NB4 (cell line): Measurements from ENCODE around the gene HIGD1B.

Experiments
- DNase-seq: peaks from one replicate; pipeline ENCODE4 v3.0.0; 2010; ENCODE audit warnings: low read depth
- H3K4me3 ChIP-seq: one replicate; pipeline ENCODE4 v1.5.1; 2011; ENCODE audit warnings: mild to moderate bottlenecking, low read depth, low read length, moderate library complexity
- MYC ChIP-seq: IDR thresholded peaks from 2 replicates; pipeline ENCODE4 v1.6.1; 2011; ENCODE audit warnings: low read depth, low read length
- POLR2A ChIP-seq: IDR thresholded peaks from 2 replicates; pipeline ENCODE4 v1.6.1; 2011; ENCODE audit warnings: mild to moderate bottlenecking; ENCODE audit not compliant: insufficient read length; ENCODE audit errors: extremely low read depth
- TF ChIP-seq, protein P1 (sequence below): IDR thresholded peaks from one replicate; pipeline ENCODE4 v1.5.1; 2012; ENCODE audit warnings: low read depth, low read length
- TF ChIP-seq, protein P2 (sequence below): IDR thresholded peaks from 2 replicates; pipeline ENCODE4 v1.6.1; 2011; ENCODE audit warnings: low read depth, low read length

HIGD1B gene

DNA sequence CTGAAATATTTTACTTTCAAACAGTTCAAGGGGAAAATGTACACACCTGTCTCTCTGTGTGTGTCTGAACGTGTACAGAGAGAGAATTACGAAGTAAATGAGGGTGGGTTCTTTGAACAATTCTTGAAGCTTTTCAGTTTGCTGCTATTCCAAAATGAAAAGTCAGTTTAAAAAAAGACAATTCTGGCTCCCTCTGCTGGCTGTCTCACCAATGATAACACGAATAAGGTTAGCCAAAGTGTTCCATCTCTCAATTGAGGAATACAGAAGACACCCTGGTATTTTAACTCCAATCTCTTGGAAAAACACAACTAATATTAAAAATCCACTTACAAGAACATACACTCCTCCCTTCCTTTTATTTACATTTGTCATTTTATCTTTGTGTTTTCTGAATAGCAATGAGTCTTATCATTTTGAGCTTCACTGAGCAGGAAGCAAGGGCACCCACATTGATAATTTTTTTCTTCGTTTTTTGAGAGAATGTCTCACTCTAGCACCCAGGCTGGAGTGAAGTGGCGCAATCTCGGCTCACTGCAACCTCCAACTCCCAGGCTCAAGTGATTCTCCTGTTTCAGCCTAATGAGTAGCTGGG is 31.0 kb downstream of the HIGD1B start:
- no peak for TF ChIP-seq POLR2A
- TF ChIP-seq, protein P1, sequence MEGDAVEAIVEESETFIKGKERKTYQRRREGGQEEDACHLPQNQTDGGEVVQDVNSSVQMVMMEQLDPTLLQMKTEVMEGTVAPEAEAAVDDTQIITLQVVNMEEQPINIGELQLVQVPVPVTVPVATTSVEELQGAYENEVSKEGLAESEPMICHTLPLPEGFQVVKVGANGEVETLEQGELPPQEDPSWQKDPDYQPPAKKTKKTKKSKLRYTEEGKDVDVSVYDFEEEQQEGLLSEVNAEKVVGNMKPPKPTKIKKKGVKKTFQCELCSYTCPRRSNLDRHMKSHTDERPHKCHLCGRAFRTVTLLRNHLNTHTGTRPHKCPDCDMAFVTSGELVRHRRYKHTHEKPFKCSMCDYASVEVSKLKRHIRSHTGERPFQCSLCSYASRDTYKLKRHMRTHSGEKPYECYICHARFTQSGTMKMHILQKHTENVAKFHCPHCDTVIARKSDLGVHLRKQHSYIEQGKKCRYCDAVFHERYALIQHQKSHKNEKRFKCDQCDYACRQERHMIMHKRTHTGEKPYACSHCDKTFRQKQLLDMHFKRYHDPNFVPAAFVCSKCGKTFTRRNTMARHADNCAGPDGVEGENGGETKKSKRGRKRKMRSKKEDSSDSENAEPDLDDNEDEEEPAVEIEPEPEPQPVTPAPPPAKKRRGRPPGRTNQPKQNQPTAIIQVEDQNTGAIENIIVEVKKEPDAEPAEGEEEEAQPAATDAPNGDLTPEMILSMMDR: peak; percentile 51
- H3K4me3 ChIP-seq: no peak overlapping the region
- DNase-seq: peak; percentile 46

DNA sequence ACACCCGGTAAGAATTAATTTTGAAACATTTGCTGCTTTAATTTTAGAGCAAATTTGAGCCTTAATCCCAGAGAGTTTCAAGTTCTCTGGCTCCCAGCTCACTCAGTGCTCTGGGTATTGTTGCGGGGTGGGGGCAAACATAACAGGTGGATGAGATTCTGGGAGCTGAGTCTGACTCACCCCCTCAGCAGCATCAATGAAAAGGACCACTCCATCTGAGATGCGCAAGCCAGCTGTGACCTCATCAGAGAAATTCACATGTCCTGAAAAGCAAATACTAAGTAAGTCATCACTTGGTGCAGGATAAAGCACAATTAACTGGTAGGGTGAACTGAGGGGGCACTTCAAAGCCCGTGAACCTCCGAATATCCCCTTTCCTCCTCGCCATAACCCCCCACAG is 31.7 kb downstream of the HIGD1B start:
- DNase-seq: no peak
- no peak overlapping the region for H3K4me3 ChIP-seq
- TF ChIP-seq POLR2A (no peak), MYC (no peak)
- TF ChIP-seq, protein P2, sequence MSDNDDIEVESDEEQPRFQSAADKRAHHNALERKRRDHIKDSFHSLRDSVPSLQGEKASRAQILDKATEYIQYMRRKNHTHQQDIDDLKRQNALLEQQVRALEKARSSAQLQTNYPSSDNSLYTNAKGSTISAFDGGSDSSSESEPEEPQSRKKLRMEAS: no peak
- TF ChIP-seq, protein P1: no peak

DNA sequence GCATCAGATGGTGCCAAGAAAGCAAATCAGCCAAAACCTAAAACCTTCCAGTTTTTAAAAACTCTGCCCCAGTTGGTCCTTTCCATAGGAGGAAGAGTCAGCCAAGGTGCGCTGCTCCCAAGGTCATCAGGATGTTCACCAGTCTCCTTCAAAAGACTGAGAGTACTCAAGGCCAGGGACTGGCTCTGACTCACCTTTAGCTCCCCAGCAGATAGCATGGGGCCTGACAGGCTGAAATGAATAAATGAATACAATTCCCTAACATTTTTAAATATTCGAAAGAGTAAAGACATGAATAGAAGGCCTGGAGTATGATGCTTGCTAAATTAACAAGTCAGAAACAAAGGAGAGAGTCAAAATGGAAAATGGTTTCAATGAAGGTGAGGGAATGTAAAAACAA is 32.4 kb downstream of the HIGD1B start:
- H3K4me3 ChIP-seq: no peak overlapping the region
- no peak for TF ChIP-seq MYC
- TF ChIP-seq, protein P2: no peak
- DNase-seq: no peak

DNA sequence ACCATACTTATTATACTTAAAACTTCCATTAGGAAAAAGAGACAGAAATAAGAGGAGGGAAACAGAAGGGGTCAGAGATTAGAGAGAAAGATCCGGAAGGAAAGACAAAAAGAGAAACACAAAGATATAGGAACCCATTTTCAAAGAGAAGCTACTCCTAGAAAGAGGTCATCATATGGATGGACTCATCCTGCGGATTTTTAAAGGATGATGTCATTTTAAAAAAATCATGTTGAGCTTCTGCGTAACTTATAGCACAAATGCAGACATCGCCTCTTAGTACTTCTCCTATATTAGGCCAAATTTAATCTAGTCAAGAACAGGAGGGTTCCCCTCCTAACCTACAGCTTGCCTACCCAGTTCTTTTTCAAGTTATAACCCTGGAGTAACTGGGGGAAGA is 33.5 kb downstream of the HIGD1B start:
- no peak for TF ChIP-seq POLR2A
- TF ChIP-seq MYC: no peak
- TF ChIP-seq, protein P1: no peak
- TF ChIP-seq, protein P2: no peak
- H3K4me3 ChIP-seq: no peak overlapping the region
- DNase-seq: no peak

DNA sequence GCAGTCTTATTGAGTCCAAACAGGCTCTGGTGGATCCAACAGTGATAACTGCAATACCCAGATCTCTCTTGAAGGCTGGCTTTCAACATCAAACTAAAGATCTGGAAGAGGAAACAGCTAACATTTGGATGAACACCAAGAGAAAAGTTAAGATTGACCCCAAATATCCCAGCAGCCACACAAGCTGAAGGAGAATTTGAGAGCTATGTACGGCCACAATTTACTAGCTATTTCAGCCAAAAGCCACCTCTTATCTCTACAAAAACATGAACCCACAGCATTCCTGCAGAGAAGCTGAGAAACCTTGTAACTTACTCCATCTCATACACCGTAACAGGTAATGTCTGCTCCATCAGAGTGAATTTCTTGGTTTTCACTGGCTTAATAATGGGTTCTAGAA is 37.3 kb downstream of the HIGD1B start:
- TF ChIP-seq, protein P1: no peak
- TF ChIP-seq POLR2A: no peak
- no peak for TF ChIP-seq MYC
- TF ChIP-seq, protein P2: no peak
- DNase-seq: no peak
- H3K4me3 ChIP-seq: no peak overlapping the region

DNA sequence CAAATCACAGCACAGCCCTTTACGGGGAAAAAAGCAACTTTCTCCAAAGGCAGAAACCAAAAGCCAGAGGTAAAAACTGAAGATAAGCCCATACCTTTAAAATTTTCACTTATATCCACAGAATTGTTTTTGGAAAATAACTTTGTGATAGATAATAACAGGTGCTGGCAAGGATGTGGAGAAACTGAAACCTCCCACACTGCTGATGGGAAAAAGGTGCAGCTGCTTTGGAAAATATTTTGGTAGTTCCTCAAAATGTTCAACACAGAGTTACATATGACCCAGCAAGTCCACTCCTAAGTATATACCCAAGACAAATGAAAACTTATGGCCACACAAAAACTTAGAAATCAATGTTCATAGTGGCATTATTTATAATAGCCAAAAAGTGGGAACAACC is 39.3 kb downstream of the HIGD1B start:
- TF ChIP-seq POLR2A: no peak
- no peak for TF ChIP-seq MYC
- TF ChIP-seq, protein P1: no peak
- TF ChIP-seq, protein P2: no peak
- no peak for DNase-seq
- H3K4me3 ChIP-seq: no peak overlapping the region
